ENCODE measurements around the gene OTP. TPM values are rescaled to one million over a fixed set of nuclear protein-coding genes. Genes with fewer than 3 reads are reported as not detected.
A peak's percentile ranks its signal among the peaks of the same experiment; 100 is the strongest.

OTP gene
- total and polyA plus RNA-seq, 10 of the 15 experiments (the other 5 are each of a cell fraction or from before 2014, with no cell fraction given), result 0.31 to 8.8 (median 2.4) TPM

GRCh38 chr5:77628840-77629508, 9.5 kb downstream of the OTP start (continued):
- TF ChIP-seq NFYB (IDR thresholded peaks at IDR 0.05; ENCODE audit: insufficient read depth, low read depth, low read length), result 0 out of 2 replicates have a peak, but pooled peaks have one; percentile 21

GRCh38 chr5:77627869-77628674, 10.4 kb downstream of the OTP start:
- Histone ChIP-seq H3K4me3 (no peak overlapping the region), H3K4me2 (ENCODE audit: control insufficient read depth, insufficient read depth) (no peak overlapping the region), H3K9me3 (replicated peaks; ENCODE audit: control insufficient read depth, insufficient read depth, low read length) (peaks cover 3% of the 10 kb centered on the region; the same call in 2 of the 3 replicates), H3K27me3 (replicated peaks in 1 of 2; ENCODE audit: control insufficient read depth in 2 of 2, insufficient read depth in 2 of 2, low read length in 1 of 2) (no peaks in the 10 kb centered on the region; a peak in 1 of 4 replicates), H3K36me3 (ENCODE audit: control insufficient read depth in 2 of 2, insufficient read depth in 2 of 2, low read length in 1 of 2) (no peaks in the 10 kb centered on the region), H4K20me1 (ENCODE audit: control insufficient read depth, insufficient read depth) (no peaks in the 10 kb centered on the region), H2AFZ (ENCODE audit: control insufficient read depth, low read depth, low read length) (no peak overlapping the region), H3K79me2 (ENCODE audit: control insufficient read depth, insufficient read depth, low read length) (no peaks in the 10 kb centered on the region), H3K27ac (ENCODE audit: control insufficient read depth, insufficient read depth) (no peak overlapping the region), H3K4me1 (ENCODE audit: control insufficient read depth, insufficient read depth, low read length) (no peaks in the 10 kb centered on the region; the same call in 1 of the 2 replicates), H3K9ac (ENCODE audit: control insufficient read depth, insufficient read depth, low read length) (no peak overlapping the region)
- POLR2A ChIA-PET, result no interaction called here
- RAD21 ChIA-PET (ENCODE audit: unreplicated experiment), result interaction anchor here (0.7 to 1.3 kb wide), 4 partner anchors 21 to 668 kb away, joined by 3 to 5 read pairs (median 3); no protein-coding TSS in a partner anchor
- ATAC-seq (no peak), DNase-seq (ENCODE audit: low read depth, low spot score) (no peak), FAIRE-seq (no peak)
- SMC1A ChIA-PET (ENCODE audit: uncharacterized antibody, unreplicated experiment), result interaction anchor here (3.2 kb wide), 1 partner anchor 146 kb away, joined by 13 read pairs; no protein-coding TSS in a partner anchor
- in situ Hi-C loops (cut with MboI) (no loop called here), intact Hi-C loops (cut with micrococcal nuclease; ENCODE audit: unreplicated experiment) (no loop called here)
- 58% methylated on average over 59 of the region's 69 CpGs for WGBS (ENCODE audit: insufficient coverage, insufficient replicate concordance, low lambda C conversion rate, missing lambda C conversion rate)
- BruUV-seq (replicated peaks), result no TSS peak
- CTCF ChIA-PET, result interaction anchor here (0.6 to 1.7 kb wide), 2 partner anchors 135 to 779 kb away, joined by 3 to 4 read pairs; partner anchors contain the start of genes S100Z and WDR41
- TF ChIP-seq IRF4 (IDR thresholded peaks at IDR 0.05; ENCODE audit: low read depth, low read length), result no peak
- no peak for TF ChIP-seq IRF3 (IDR thresholded peaks at IDR 0.05)
- no peak for TF ChIP-seq MEF2A (IDR thresholded peaks at IDR 0.05; ENCODE audit: insufficient read depth, low read depth, low read length)
- no peak for TF ChIP-seq ZNF24 (IDR thresholded peaks at IDR 0.05)
- TF ChIP-seq ZNF592 (IDR thresholded peaks at IDR 0.05), result no peak
- TF ChIP-seq MYC (IDR thresholded peaks at IDR 0.05; ENCODE audit: insufficient read depth, insufficient read length, insufficient replicate concordance, low read length, severe bottlenecking), result no peak
- no peak for TF ChIP-seq POLR2AphosphoS2 (IDR thresholded peaks at IDR 0.05; ENCODE audit: low read depth, low read length)
- TF ChIP-seq ASH2L (IDR thresholded peaks at IDR 0.05; ENCODE audit: borderline replicate concordance, low read depth), result no peak
- no peak for TF ChIP-seq ZNF274 (IDR thresholded peaks at IDR 0.05; ENCODE audit: insufficient read depth, insufficient read length)
- TF ChIP-seq RELB (IDR thresholded peaks at IDR 0.05; ENCODE audit: low read depth), result no peak
- no peak for TF ChIP-seq MYB (IDR thresholded peaks at IDR 0.05; ENCODE audit: borderline replicate concordance, low read depth, low read length)
- no peak for TF ChIP-seq RELA (IDR thresholded peaks at IDR 0.05; ENCODE audit: borderline replicate concordance, partially characterized antibody)
